SK-N-SH (cell line): ENCODE data around the gene PEDS1.

Experiments
- EP300 ChIP-seq, 2 experiments: IDR thresholded peaks; 2 replicates each; pipeline versions ENCODE4 v1.4.0 to v1.6.1; 2012; ENCODE audit warnings: borderline replicate concordance in 1 of 2, low read depth in 1 of 2, low read length in 1 of 2
- EZH2phosphoT487 ChIP-seq: fragments of 200-600 bp; sonication (generic); IDR thresholded peaks from 2 replicates; pipeline ENCODE4 v1.6.1; 2017; ENCODE audit warnings: low read depth, mixed run types, mild to moderate bottlenecking, antibody characterized with exemption, moderate library complexity, borderline replicate concordance
- FOSL2 ChIP-seq: IDR thresholded peaks from 2 replicates; pipeline ENCODE4 v1.4.0; 2012; ENCODE audit warnings: low read depth, mild to moderate bottlenecking, moderate library complexity, borderline replicate concordance
- NRF1 ChIP-seq: IDR thresholded peaks from 2 replicates; pipeline ENCODE4 v1.6.1; 2012; ENCODE audit warnings: low read depth, mild to moderate bottlenecking, low read length
- POLR2AphosphoS5 ChIP-seq: IDR thresholded peaks from 2 replicates; pipeline ENCODE4 v1.6.1; 2012; ENCODE audit warnings: low read depth, low read length
- RAD21 ChIP-seq: IDR thresholded peaks from 2 replicates; pipeline ENCODE4 v1.6.1; 2012; ENCODE audit warnings: mild to moderate bottlenecking, low read length
- RCOR1 ChIP-seq: fragments of 150-350 bp; IDR thresholded peaks from 2 replicates; pipeline ENCODE4 v1.6.1; 2017; ENCODE audit warnings: antibody characterized with exemption, low read length
- SMC3 ChIP-seq: IDR thresholded peaks from 2 replicates; pipeline ENCODE4 v1.6.1; 2012; ENCODE audit warnings: low read depth, low read length, improper control_type of control experiment
- USF1 ChIP-seq: IDR thresholded peaks from 2 replicates; pipeline ENCODE4 v1.4.0; 2012; ENCODE audit warnings: low read depth, borderline replicate concordance
- USF2 ChIP-seq: fragments of 150-350 bp; IDR thresholded peaks from 2 replicates; pipeline ENCODE4 v1.6.1; 2017; ENCODE audit warnings: antibody characterized with exemption, low read length, low read depth, borderline replicate concordance
- YY1 ChIP-seq: IDR thresholded peaks from 2 replicates; pipeline ENCODE4 v1.4.0; 2012; ENCODE audit warnings: low read depth, mild to moderate bottlenecking
- ZBTB33 ChIP-seq: IDR thresholded peaks from 2 replicates; pipeline ENCODE4 v1.4.0; 2012; ENCODE audit warnings: low read depth, borderline replicate concordance
- TF ChIP-seq, protein P1 (sequence below): fragments of 200-600 bp; sonication (generic); IDR thresholded peaks from 2 replicates; pipeline ENCODE4 v1.6.1; 2017; ENCODE audit warnings: antibody characterized with exemption, mild to moderate bottlenecking, moderate library complexity

- TF ChIP-seq FOSL2 (no peak), RAD21 (no peak), USF2 (no peak), RCOR1 (no peak), POLR2AphosphoS5 (no peak), USF1 (no peak), NRF1 (no peak), EZH2phosphoT487 (no peak), SMC3 (no peak), EP300 (IDR thresholded peaks at IDR 0.05; ENCODE audit: borderline replicate concordance in 1 of 2, low read depth in 1 of 2, low read length in 1 of 2) (no peak), ZBTB33 (no peak), YY1 (no peak)
- TF ChIP-seq, protein P1, sequence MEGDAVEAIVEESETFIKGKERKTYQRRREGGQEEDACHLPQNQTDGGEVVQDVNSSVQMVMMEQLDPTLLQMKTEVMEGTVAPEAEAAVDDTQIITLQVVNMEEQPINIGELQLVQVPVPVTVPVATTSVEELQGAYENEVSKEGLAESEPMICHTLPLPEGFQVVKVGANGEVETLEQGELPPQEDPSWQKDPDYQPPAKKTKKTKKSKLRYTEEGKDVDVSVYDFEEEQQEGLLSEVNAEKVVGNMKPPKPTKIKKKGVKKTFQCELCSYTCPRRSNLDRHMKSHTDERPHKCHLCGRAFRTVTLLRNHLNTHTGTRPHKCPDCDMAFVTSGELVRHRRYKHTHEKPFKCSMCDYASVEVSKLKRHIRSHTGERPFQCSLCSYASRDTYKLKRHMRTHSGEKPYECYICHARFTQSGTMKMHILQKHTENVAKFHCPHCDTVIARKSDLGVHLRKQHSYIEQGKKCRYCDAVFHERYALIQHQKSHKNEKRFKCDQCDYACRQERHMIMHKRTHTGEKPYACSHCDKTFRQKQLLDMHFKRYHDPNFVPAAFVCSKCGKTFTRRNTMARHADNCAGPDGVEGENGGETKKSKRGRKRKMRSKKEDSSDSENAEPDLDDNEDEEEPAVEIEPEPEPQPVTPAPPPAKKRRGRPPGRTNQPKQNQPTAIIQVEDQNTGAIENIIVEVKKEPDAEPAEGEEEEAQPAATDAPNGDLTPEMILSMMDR, result no peak
Measured at GRCh38 chr20:50128520-50128905, 25.0 kb downstream of the PEDS1 start.
